Calu3 (cell line): ENCODE results near the gene PLSCR5. TPM values are rescaled to one million over a fixed set of nuclear protein-coding genes. Genes with fewer than 3 reads are reported as not detected.
A peak's percentile ranks its signal among the peaks of the same experiment; 100 is the strongest.

ENCODE experiments used
- BruUV-seq: library from RNA; stranded (reverse); fragments of 400-500 nt; replicated peaks from 2 replicates; lab custom pipeline; 2021; lab: Mats Ljungman, UMichigan
- CTCF ChIA-PET: fragments of 300-600 bp; sonication (Branson Sonifier 250); formaldehyde crosslinking; loops from one replicate; lab custom pipeline; 2022; ENCODE audit warnings: antibody characterized with exemption; lab: Charles Lee
- DNase-seq: peaks from one replicate; pipeline ENCODE4 v3.0.0; 2022
- H3K27ac Mint-ChIP-seq: one replicate; pipeline ENCODE4 v1.8.0; 2022; ENCODE audit warnings: mixed read lengths; ENCODE audit not compliant: unreplicated experiment
- H3K27me3 Mint-ChIP-seq: one replicate; pipeline ENCODE4 v1.8.0; 2022; ENCODE audit warnings: mixed read lengths; ENCODE audit not compliant: unreplicated experiment
- H3K36me3 Mint-ChIP-seq: one replicate; pipeline ENCODE4 v1.8.0; 2022; ENCODE audit warnings: mild to moderate bottlenecking, moderate library complexity, mixed read lengths; ENCODE audit not compliant: insufficient read depth, unreplicated experiment
- H3K4me1 Mint-ChIP-seq: one replicate; pipeline ENCODE4 v1.8.0; 2022; ENCODE audit warnings: mild to moderate bottlenecking, low read depth, mixed read lengths; ENCODE audit not compliant: unreplicated experiment
- H3K4me3 Mint-ChIP-seq: one replicate; pipeline ENCODE4 v1.8.0; 2022; ENCODE audit warnings: mild to moderate bottlenecking, low read depth, moderate library complexity, mixed read lengths; ENCODE audit not compliant: unreplicated experiment
- H3K9me3 Mint-ChIP-seq: one replicate; pipeline ENCODE4 v1.8.0; 2022; ENCODE audit warnings: low read depth, mixed read lengths; ENCODE audit not compliant: unreplicated experiment
- CTCF ChIP-seq: fragments of 200-600 bp; IDR thresholded peaks from one replicate; pipeline ENCODE4 v1.8.0; 2022; ENCODE audit warnings: antibody characterized with exemption; ENCODE audit not compliant: unreplicated experiment
- intact Hi-C: fragments of 100-400 bp; cut with micrococcal nuclease; formaldehyde crosslinking; loops from one replicate; pipeline ENCODE4 v1.10.0; 2022; ENCODE audit not compliant: unreplicated experiment
- total RNA-seq: library from RNA; stranded (reverse); gene quantifications from 2 replicates; pipeline ENCODE4 v1.2.3, GENCODE V29; 2022

Gene PLSCR5
- total RNA-seq, 1 experiment from 2014 or later, result not detected

- Mint-ChIP-seq H3K27ac (no peak overlapping the region), H3K4me1 (no peaks in the 10 kb centered on the region), H3K36me3 (no peaks in the 10 kb centered on the region), H3K27me3 (no peaks in the 10 kb centered on the region), H3K9me3 (no peaks in the 10 kb centered on the region), H3K4me3 (no peak overlapping the region)
- CTCF ChIA-PET, result interaction anchor here (0.5 kb wide), 1 partner anchor 436 kb away, joined by 3 read pairs; no protein-coding TSS in a partner anchor
- DNase-seq, result no peak
- BruUV-seq, result no TSS peak
- intact Hi-C loops, result no loop called here
- no peak for TF ChIP-seq CTCF
Observed at GRCh38 chr3:146598535-146598934, 6.6 kb downstream of the PLSCR5 start.

GRCh38 chr3:146594843-146595482 is 10.2 kb downstream of the PLSCR5 start:
- H3K27me3 Mint-ChIP-seq, result no peaks in the 10 kb centered on the region
- intact Hi-C loops, result loop anchor here (5.0 kb wide), 1 partner anchor 597 kb away; no protein-coding TSS in a partner anchor
- H3K36me3 Mint-ChIP-seq, result no peaks in the 10 kb centered on the region
- H3K9me3 Mint-ChIP-seq, result no peaks in the 10 kb centered on the region
- TF ChIP-seq CTCF, result peak; percentile 59
- H3K4me1 Mint-ChIP-seq, result no peaks in the 10 kb centered on the region
- no peak overlapping the region for H3K27ac Mint-ChIP-seq
- CTCF ChIA-PET, result interaction anchor here (0.6 to 1.6 kb wide), 11 partner anchors 10 to 529 kb away, joined by 3 to 5 read pairs (median 3); partner anchors contain the start of gene PLSCR5
- BruUV-seq, result no TSS peak
- no peak for DNase-seq
- no peak overlapping the region for H3K4me3 Mint-ChIP-seq

- no peaks in the 10 kb centered on the region for H3K27me3 Mint-ChIP-seq
- H3K4me1 Mint-ChIP-seq, result no peaks in the 10 kb centered on the region
- BruUV-seq, result no TSS peak
- CTCF ChIA-PET, result interaction anchor here (1.2 to 1.3 kb wide), 2 partner anchors 13 to 422 kb away, joined by 4 read pairs; no protein-coding TSS in a partner anchor
- DNase-seq, result no peak
- H3K9me3 Mint-ChIP-seq, result no peaks in the 10 kb centered on the region
- no peak overlapping the region for H3K27ac Mint-ChIP-seq
- no peaks in the 10 kb centered on the region for H3K36me3 Mint-ChIP-seq
- H3K4me3 Mint-ChIP-seq, result no peak overlapping the region
- intact Hi-C loops, result loop anchor here (5.0 kb wide), 1 partner anchor 599 kb away; no protein-coding TSS in a partner anchor
- TF ChIP-seq CTCF, result no peak
Observed at GRCh38 chr3:146593776-146594175, 11.4 kb downstream of the PLSCR5 start.

- H3K36me3 Mint-ChIP-seq, result no peaks in the 10 kb centered on the region
- no peaks in the 10 kb centered on the region for H3K9me3 Mint-ChIP-seq
- BruUV-seq, result no TSS peak
- H3K4me1 Mint-ChIP-seq, result no peaks in the 10 kb centered on the region
- no peak overlapping the region for H3K4me3 Mint-ChIP-seq
- intact Hi-C loops, result loop anchor here (1.0 to 5.0 kb wide), 2 partner anchors 51 to 602 kb away; no protein-coding TSS in a partner anchor
- CTCF ChIA-PET, result interaction anchor here (1.0 to 1.9 kb wide), 4 partner anchors 14 to 84 kb away, joined by 3 to 7 read pairs (median 4); partner anchors contain the start of gene PLSCR5
- H3K27me3 Mint-ChIP-seq, result no peaks in the 10 kb centered on the region
- DNase-seq, result no peak
- TF ChIP-seq CTCF, result no peak
- no peak overlapping the region for H3K27ac Mint-ChIP-seq
Observed at GRCh38 chr3:146590521-146590920, 14.6 kb downstream of the PLSCR5 start.
